MM.1S (cell line): Measurements from ENCODE around the gene SFRP2.

ENCODE experiments used
- DNase-seq: peaks from one replicate; pipeline ENCODE4 v3.0.0-alpha.2; 2015
- H2AFZ ChIP-seq: fragments of 300-600 bp; sonication (generic); 2 replicates; pipeline ENCODE4 v1.6.0; 2016; ENCODE audit warnings: antibody characterized with exemption, low read length
- H3F3A ChIP-seq: fragments of 300-600 bp; sonication (generic); 2 replicates; pipeline ENCODE4 v1.6.1; 2016; ENCODE audit warnings: mild to moderate bottlenecking, antibody characterized with exemption, low read length, moderate library complexity, mixed read lengths; ENCODE audit not compliant: insufficient read depth
- H3K27ac ChIP-seq: fragments of 300-600 bp; sonication (generic); 2 replicates; pipeline ENCODE4 v1.5.1; 2016; ENCODE audit warnings: mild to moderate bottlenecking, low read length
- H3K27me3 ChIP-seq: fragments of 300-600 bp; sonication (generic); replicated peaks from 2 replicates; pipeline ENCODE4 v1.6.0; 2016; ENCODE audit warnings: low read length; ENCODE audit not compliant: insufficient read depth
- H3K36me3 ChIP-seq: fragments of 300-600 bp; sonication (generic); replicated peaks from 2 replicates; pipeline ENCODE4 v1.6.1; 2016; ENCODE audit warnings: mild to moderate bottlenecking, low read length, mixed read lengths; ENCODE audit not compliant: insufficient read depth
- H3K4me1 ChIP-seq: fragments of 300-600 bp; sonication (generic); 2 replicates; pipeline ENCODE4 v1.6.1; 2016; ENCODE audit warnings: low read length, mixed read lengths
- H3K4me2 ChIP-seq: fragments of 300-600 bp; sonication (generic); 2 replicates; pipeline ENCODE4 v1.6.0; 2016; ENCODE audit warnings: low read depth, low read length
- H3K4me3 ChIP-seq: fragments of 300-600 bp; sonication (generic); 2 replicates; pipeline ENCODE4 v1.5.1; 2016; ENCODE audit warnings: low read length, mixed read lengths
- H3K79me2 ChIP-seq: fragments of 300-600 bp; sonication (generic); 2 replicates; pipeline ENCODE4 v1.6.1; 2016; ENCODE audit warnings: mixed run types, low read length, mixed read lengths
- H3K9ac ChIP-seq: fragments of 300-600 bp; sonication (generic); 2 replicates; pipeline ENCODE4 v1.6.1; 2016; ENCODE audit warnings: low read length, mixed read lengths
- H3K9me2 ChIP-seq: fragments of 300-600 bp; sonication (generic); replicated peaks from 2 replicates; pipeline ENCODE4 v1.6.1; 2016; ENCODE audit warnings: mild to moderate bottlenecking, low read length, mixed read lengths; ENCODE audit not compliant: insufficient read depth
- H3K9me3 ChIP-seq: fragments of 300-600 bp; sonication (generic); replicated peaks from 2 replicates; pipeline ENCODE4 v1.6.1; 2016; ENCODE audit warnings: mild to moderate bottlenecking, low read length, mixed read lengths; ENCODE audit not compliant: insufficient read depth
- H4K20me1 ChIP-seq: fragments of 300-600 bp; sonication (generic); 2 replicates; pipeline ENCODE4 v1.6.1; 2016; ENCODE audit warnings: mild to moderate bottlenecking, low read length, moderate library complexity, mixed read lengths; ENCODE audit not compliant: insufficient read depth
- EZH2 ChIP-seq: fragments of 300-600 bp; sonication (generic); optimal IDR thresholded peaks from 2 replicates; pipeline ENCODE3; 2017; ENCODE audit warnings: low read depth, mild to moderate bottlenecking, antibody characterized with exemption, low read length, mixed read lengths
- EZH2phosphoT487 ChIP-seq: fragments of 300-600 bp; sonication (generic); IDR thresholded peaks from 2 replicates; pipeline ENCODE4 v1.6.1; 2018; ENCODE audit warnings: antibody characterized with exemption, low read length
- TF ChIP-seq, protein P1 (sequence below): fragments of 300-600 bp; sonication (generic); IDR thresholded peaks from 2 replicates; pipeline ENCODE4 v1.5.1; 2016; ENCODE audit warnings: antibody characterized with exemption, low read length, mixed read lengths

SFRP2 gene

GRCh38 chr4:153809916-153810810, 21.3 kb upstream of the SFRP2 start:
- H3K4me2 ChIP-seq: no peak overlapping the region
- H3K4me3 ChIP-seq: no peak overlapping the region
- no peaks in the 10 kb centered on the region for H3K79me2 ChIP-seq
- H3K9ac ChIP-seq: no peak overlapping the region
- H3K9me3 ChIP-seq: no peaks in the 10 kb centered on the region
- H3K27ac ChIP-seq: no peak overlapping the region
- no peaks in the 10 kb centered on the region for H3K9me2 ChIP-seq
- H3K4me1 ChIP-seq: no peaks in the 10 kb centered on the region
- H2AFZ ChIP-seq: no peak overlapping the region
- H3K36me3 ChIP-seq: no peaks in the 10 kb centered on the region
- no peaks in the 10 kb centered on the region for H3K27me3 ChIP-seq
- H4K20me1 ChIP-seq: no peaks in the 10 kb centered on the region
- TF ChIP-seq, protein P1, sequence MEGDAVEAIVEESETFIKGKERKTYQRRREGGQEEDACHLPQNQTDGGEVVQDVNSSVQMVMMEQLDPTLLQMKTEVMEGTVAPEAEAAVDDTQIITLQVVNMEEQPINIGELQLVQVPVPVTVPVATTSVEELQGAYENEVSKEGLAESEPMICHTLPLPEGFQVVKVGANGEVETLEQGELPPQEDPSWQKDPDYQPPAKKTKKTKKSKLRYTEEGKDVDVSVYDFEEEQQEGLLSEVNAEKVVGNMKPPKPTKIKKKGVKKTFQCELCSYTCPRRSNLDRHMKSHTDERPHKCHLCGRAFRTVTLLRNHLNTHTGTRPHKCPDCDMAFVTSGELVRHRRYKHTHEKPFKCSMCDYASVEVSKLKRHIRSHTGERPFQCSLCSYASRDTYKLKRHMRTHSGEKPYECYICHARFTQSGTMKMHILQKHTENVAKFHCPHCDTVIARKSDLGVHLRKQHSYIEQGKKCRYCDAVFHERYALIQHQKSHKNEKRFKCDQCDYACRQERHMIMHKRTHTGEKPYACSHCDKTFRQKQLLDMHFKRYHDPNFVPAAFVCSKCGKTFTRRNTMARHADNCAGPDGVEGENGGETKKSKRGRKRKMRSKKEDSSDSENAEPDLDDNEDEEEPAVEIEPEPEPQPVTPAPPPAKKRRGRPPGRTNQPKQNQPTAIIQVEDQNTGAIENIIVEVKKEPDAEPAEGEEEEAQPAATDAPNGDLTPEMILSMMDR: no peak
- no peak for TF ChIP-seq EZH2phosphoT487
- DNase-seq: no peak
- H3F3A ChIP-seq: no peaks in the 10 kb centered on the region

GRCh38 chr4:153809307-153809706, 20.4 kb upstream of the SFRP2 start:
- peak; percentile 18 for DNase-seq
- no peaks in the 10 kb centered on the region for H3K27me3 ChIP-seq
- H3K27ac ChIP-seq: no peak overlapping the region
- H3K4me1 ChIP-seq: no peaks in the 10 kb centered on the region
- H3K9ac ChIP-seq: no peak overlapping the region
- TF ChIP-seq, protein P1: no peak
- TF ChIP-seq EZH2phosphoT487 (no peak), EZH2 (no peak)
- no peaks in the 10 kb centered on the region for H3F3A ChIP-seq
- no peaks in the 10 kb centered on the region for H3K79me2 ChIP-seq
- no peaks in the 10 kb centered on the region for H4K20me1 ChIP-seq
- no peaks in the 10 kb centered on the region for H3K9me3 ChIP-seq
- no peak overlapping the region for H3K4me2 ChIP-seq
- no peak overlapping the region for H2AFZ ChIP-seq
- no peaks in the 10 kb centered on the region for H3K9me2 ChIP-seq
- H3K4me3 ChIP-seq: no peak overlapping the region
- no peaks in the 10 kb centered on the region for H3K36me3 ChIP-seq

GRCh38 chr4:153808175-153808574, 19.3 kb upstream of the SFRP2 start:
- Histone ChIP-seq H3K79me2 (no peaks in the 10 kb centered on the region), H3K9me2 (no peaks in the 10 kb centered on the region), H3F3A (no peaks in the 10 kb centered on the region), H4K20me1 (no peaks in the 10 kb centered on the region), H3K9me3 (no peaks in the 10 kb centered on the region), H2AFZ (no peak overlapping the region), H3K36me3 (no peaks in the 10 kb centered on the region), H3K4me3 (no peak overlapping the region), H3K27me3 (no peaks in the 10 kb centered on the region), H3K27ac (no peak overlapping the region), H3K9ac (no peak overlapping the region), H3K4me2 (no peak overlapping the region), H3K4me1 (no peaks in the 10 kb centered on the region)
- DNase-seq: no peak
- TF ChIP-seq EZH2 (no peak), EZH2phosphoT487 (no peak)
- TF ChIP-seq, protein P1: no peak
